ENCODE results near the gene TTBK2.

TTBK2 gene

DNA sequence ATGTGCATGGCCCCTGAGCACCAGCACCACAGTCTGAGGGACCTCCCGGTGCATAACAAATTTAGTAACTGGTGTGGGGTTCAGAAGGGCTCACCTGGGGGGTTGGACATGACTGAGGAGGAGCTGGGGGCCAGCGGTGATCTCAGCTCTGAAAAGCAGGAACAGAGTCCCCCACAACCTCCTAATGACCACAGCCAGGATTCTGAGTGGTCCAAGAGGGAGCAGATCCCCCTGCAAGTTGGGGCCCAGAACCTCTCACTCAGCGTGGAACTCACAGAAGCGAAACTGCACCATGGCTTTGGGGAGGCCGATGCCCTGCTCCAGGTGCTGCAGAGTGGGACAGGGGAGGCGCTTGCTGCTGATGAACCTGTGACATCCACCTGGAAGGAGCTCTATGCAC lies 226.6 kb downstream of the TTBK2 start:
- DNase-seq (ENCODE audit: low read depth, low spot score): no peak

- no peak for DNase-seq (ENCODE audit: low read depth, low spot score)
Observed at GRCh38 chr15:42693496-42693895, 227.1 kb downstream of the TTBK2 start.

DNA sequence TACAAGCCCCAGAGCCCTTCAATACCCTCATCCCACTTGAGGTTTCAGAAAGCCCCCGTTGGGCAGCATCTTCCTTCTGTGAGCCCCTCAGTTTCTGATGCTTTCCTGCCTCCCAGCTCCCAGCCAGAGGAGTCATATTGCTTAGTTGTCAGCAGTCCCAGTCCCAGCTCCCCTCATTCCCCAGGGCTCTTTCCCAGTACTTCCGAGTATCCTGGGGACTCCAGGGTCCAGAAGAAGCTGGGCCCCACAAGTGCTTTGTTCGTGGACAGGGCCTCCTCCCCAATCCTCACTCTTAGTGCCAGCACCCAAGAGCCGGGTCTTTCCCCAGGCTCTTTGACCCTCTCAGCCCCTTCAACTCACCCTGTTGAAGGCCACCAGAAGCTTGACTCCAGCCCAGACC lies 227.6 kb downstream of the TTBK2 start:
- no peak for DNase-seq (ENCODE audit: low read depth, low spot score)

DNA sequence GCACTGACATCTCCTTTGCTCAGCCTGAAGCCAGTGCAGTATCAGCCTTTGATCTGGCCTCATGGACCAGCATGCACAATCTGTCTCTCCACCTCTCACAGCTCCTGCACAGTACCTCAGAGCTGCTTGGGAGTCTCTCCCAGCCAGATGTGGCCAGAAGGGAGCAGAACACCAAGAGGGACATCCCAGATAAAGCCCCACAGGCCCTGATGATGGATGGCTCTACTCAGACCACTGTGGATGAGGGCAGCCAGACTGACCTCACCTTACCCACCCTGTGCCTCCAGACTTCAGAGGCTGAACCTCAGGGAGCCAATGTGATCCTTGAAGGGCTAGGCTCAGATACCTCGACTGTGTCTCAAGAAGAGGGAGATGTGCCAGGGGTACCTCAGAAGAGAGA lies 228.0 kb downstream of the TTBK2 start:
- no peak for DNase-seq (ENCODE audit: low read depth, low spot score)

DNA sequence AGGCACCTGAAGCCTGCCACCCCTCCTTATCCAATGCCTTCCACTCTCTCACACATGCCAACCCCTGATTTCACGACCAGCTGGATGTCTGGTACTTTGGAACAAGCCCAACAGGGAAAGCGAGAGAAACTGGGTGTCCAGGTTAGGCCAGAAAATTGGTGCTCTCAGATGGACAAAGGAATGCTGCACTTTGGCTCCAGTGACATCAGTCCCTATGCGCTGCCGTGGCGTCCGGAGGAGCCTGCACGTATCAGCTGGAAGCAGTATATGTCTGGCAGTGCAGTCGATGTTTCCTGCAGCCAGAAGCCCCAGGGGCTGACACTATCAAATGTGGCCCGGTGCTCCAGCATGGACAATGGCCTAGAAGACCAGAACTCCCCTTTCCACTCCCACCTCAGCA lies 228.8 kb downstream of the TTBK2 start:
- DNase-seq (ENCODE audit: low read depth, low spot score): no peak

DNA sequence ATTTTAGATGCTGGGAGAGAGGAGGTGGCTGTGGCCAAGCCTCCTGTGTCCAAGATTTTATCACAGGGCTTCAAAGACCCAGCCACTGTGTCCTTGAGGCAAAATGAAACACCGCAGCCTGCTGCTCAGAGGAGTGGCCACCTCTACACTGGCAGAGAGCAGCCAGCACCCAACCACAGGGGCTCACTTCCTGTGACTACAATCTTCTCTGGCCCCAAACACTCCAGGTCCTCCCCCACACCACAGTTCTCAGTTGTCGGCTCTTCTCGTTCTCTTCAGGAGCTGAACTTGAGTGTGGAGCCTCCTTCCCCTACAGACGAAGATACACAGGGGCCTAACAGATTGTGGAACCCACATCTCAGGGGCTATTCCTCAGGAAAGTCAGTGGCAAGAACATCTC lies 229.3 kb downstream of the TTBK2 start:
- no peak for DNase-seq (ENCODE audit: low read depth, low spot score)
